Brain microvascular endothelial cell (primary cell): Measurements from ENCODE around the gene CAMK1D.

Experiments
- DNase-seq: peaks from one replicate; pipeline ENCODE4 v3.0.0-alpha.2; 2020
- H3K27ac ChIP-seq: fragments of 250-450 bp; sonication (Bioruptor Pico); 2 replicates; pipeline ENCODE4 v1.5.1; 2020; ENCODE audit warnings: mild to moderate bottlenecking, moderate library complexity
- H3K27me3 ChIP-seq: fragments of 250-450 bp; sonication (Bioruptor Pico); replicated peaks from 2 replicates; pipeline ENCODE4 v1.5.1; 2020; ENCODE audit warnings: mild to moderate bottlenecking
- H3K36me3 ChIP-seq: fragments of 250-450 bp; sonication (Bioruptor Pico); replicated peaks from 2 replicates; pipeline ENCODE4 v1.5.1; 2020; ENCODE audit warnings: mild to moderate bottlenecking
- H3K4me3 ChIP-seq: 2 replicates; pipeline ENCODE4 v1.5.1; 2011; ENCODE audit warnings: low read depth, mild to moderate bottlenecking, control low read depth, low read length, moderate library complexity
- in situ Hi-C: cut with HindIII; loops from 2 replicates; pipeline ENCODE4 v1.10.0; 2017; ENCODE audit warnings: low sequenced_read_pairs, low pct_ligation_motif_present
- TF ChIP-seq, protein P1 (sequence below): IDR thresholded peaks from 2 replicates; pipeline ENCODE4 v1.5.1; 2011; ENCODE audit warnings: low read depth, mild to moderate bottlenecking, moderate library complexity, low read length, control low read depth, inconsistent platforms; ENCODE audit errors: missing control alignments

CAMK1D gene

DNA sequence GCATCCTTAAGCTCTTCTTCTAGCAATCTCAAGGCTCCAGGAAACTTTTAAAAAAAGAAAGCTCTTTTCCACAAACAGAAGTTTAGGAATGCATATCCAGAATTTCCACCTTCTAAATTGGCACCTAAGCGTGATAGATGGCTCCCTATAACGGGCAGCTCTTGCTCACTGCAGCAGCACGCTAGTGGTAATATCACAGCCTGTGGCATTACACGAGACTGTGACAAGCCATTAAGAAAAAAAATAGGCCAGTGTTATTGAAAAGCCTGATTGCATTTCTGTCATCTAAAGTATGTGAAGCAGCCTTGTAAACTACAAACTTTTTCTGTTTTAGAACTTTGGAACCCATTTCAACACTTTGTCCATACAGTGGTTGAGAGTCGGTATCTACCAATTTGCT, 263.8 kb downstream of the CAMK1D start:
- Histone ChIP-seq H3K27ac (no peak overlapping the region), H3K4me3 (no peak overlapping the region), H3K27me3 (no peaks in the 10 kb centered on the region), H3K36me3 (no peaks in the 10 kb centered on the region)
- DNase-seq: no peak
- TF ChIP-seq, protein P1, sequence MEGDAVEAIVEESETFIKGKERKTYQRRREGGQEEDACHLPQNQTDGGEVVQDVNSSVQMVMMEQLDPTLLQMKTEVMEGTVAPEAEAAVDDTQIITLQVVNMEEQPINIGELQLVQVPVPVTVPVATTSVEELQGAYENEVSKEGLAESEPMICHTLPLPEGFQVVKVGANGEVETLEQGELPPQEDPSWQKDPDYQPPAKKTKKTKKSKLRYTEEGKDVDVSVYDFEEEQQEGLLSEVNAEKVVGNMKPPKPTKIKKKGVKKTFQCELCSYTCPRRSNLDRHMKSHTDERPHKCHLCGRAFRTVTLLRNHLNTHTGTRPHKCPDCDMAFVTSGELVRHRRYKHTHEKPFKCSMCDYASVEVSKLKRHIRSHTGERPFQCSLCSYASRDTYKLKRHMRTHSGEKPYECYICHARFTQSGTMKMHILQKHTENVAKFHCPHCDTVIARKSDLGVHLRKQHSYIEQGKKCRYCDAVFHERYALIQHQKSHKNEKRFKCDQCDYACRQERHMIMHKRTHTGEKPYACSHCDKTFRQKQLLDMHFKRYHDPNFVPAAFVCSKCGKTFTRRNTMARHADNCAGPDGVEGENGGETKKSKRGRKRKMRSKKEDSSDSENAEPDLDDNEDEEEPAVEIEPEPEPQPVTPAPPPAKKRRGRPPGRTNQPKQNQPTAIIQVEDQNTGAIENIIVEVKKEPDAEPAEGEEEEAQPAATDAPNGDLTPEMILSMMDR: no peak
- in situ Hi-C loops: no loop called here

DNA sequence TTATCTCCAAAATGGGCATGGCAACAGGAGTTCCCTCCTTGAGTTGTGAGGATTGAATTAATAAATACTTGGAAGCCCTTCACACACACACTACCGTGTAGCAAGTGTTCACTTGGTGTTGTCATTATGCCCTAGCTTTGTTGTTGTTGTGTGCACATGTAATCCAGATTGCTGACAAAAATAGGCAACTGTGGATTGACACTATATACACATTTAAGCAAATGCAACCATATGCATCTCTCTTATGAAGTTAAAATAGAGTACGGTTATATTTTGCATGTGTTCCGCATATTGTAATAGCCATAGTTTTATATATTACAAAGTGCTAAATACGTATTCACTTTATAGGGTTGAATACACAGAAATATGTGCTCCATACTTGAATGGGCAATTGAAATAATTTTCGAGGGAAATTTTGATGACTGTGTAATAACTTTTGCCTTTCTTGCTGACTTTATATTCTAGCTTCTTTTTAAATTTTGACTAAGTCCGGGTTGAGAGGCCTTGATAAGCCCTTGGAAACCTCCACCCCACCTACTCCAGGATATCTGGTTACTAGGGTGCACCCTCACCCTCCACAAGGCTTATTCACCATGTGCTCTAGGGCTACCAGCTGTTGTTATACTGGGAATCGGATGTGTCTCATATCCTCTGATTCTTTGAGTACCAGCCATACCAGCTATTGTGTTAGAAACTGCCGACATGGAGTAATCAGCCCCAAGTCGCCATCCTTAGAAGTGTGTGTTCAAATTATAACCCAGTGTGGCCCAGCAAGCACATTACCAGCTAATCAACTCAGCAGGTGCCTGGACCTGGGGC, 265.0 kb downstream of the CAMK1D start:
- TF ChIP-seq, protein P1: no peak
- no peak for DNase-seq
- H3K27ac ChIP-seq: no peak overlapping the region
- no peaks in the 10 kb centered on the region for H3K27me3 ChIP-seq
- H3K4me3 ChIP-seq: no peak overlapping the region
- in situ Hi-C loops: no loop called here
- H3K36me3 ChIP-seq: no peaks in the 10 kb centered on the region

DNA sequence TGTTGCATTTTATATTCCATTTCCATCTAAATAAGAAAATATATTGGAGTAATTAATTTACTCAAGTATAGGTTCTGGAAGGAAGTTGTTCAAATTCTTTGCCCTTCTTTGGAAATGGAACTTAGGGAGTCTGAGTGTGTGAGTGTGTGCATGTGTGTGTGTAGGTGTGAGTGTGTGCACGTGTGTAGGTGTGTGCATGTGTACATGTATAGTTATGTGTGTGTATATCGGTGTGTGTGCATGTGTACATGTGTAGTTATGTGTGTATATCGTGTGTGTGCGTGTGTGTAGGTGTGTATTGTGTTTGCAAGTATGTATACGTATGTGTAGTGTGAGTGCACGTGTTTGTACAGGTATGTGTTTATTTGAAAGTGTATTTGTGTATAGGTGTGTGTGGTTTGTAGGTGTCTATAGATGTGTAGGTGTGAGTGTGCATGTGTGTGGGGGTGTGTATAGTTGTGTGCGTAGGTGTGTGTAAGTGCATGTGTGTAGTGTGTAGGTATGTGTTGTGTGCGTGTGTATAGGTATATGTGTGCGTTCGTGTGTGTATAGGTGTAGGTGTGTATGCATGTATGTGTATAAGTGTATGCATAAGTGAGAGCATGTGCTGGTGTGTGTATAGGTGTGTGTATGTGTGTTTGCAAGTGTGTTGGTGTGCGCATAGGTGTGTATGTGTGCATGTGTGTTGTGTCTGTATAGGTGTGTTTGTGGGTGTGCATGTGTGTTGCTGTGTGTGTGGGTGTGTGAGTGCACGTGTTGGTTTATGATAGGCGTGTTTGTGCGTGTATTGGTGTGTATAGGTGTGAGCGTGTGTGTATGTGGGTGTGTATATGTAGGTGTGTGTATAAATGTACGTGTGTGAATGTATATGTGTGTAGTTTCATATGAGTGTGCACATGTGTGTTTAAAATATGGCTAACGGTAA, 266.2 kb downstream of the CAMK1D start:
- no peak overlapping the region for H3K27ac ChIP-seq
- H3K27me3 ChIP-seq: no peaks in the 10 kb centered on the region
- in situ Hi-C loops: no loop called here
- DNase-seq: no peak
- TF ChIP-seq, protein P1: no peak
- H3K36me3 ChIP-seq: no peaks in the 10 kb centered on the region
- no peak overlapping the region for H3K4me3 ChIP-seq

DNA sequence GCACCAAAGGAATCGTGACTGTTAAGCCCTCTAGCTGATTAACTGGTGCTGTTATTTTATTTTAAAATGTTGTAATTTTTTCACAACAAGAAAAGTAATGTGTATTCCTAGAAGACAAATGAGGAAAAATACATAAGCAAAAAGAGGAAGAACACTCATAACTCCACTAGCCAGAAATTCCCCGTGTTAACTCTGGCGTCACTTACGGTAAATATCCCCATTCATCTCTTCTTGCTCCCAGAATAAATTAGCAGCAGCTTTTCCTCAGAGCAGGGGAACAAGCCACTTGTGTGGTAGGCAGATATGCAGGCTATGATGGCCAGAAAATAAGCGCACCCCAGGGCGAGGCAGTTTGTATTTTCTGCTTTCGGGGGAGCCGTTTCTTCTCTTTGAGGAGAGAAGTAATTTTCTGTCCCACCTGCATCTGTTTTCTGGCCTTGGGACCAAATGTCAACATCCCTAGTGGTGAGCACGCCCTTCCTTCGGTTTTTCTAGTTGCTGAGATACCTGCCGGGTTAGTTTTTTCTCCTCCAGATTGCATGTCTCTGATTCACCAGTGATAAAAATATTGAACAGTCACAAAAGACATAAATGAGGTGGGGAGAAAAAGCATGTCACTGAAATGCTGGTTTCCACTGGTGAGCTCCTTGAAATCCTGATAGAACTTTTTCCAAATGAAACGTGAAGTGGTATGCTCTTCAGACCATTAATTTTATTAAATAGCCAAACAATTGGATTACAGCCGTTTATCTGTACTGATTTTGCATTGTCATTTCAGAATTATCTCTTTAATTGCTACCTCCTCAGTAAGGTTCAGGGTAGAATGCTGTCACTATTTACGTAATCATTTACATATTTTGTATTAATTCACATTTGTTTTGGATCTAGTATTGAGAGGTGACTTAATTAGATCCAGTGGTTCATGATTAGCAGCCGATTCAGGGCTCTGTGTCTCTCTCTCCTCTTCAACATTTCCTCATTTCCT, 268.1 kb downstream of the CAMK1D start:
- H3K36me3 ChIP-seq: no peaks in the 10 kb centered on the region
- no peak overlapping the region for H3K27ac ChIP-seq
- no peak overlapping the region for H3K4me3 ChIP-seq
- DNase-seq: no peak
- TF ChIP-seq, protein P1: no peak
- H3K27me3 ChIP-seq: no peaks in the 10 kb centered on the region
- in situ Hi-C loops: no loop called here

DNA sequence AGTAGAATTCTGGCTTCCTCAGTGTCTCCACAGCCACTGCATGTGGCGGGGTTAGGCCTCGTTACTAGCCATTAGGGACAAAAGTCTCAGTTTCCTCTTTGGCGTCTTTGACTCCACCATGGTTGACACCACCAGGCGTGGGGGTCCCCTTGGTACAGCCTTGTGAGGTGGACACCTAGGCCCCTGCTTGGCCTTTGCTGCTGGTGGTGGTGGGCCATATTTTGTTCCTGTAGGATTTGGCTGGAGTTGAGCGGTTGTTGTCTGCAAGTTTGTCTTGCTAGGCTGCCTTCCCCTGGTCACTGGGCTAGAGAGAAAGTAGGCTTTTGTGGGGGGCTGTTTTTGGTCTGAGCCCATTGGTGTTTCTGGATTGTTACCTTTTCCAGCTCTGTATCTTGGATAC, 272.7 kb downstream of the CAMK1D start:
- TF ChIP-seq, protein P1: no peak
- no peak overlapping the region for H3K4me3 ChIP-seq
- no peaks in the 10 kb centered on the region for H3K36me3 ChIP-seq
- H3K27me3 ChIP-seq: no peaks in the 10 kb centered on the region
- in situ Hi-C loops: no loop called here
- no peak for DNase-seq
- no peak overlapping the region for H3K27ac ChIP-seq
